Retinal pigment epithelial cell (primary cell): Measurements from ENCODE around the gene SPRR4.
"Not testable (repeated sequence)": the region's sequence is repeated elsewhere in the genome, so short reads cannot be mapped to it uniquely, and the experiment has no call there.

Source experiments
- DNase-seq: peaks from one replicate; pipeline ENCODE4 v3.0.0-alpha.2; 2010; ENCODE audit warnings: low read depth
- H3K4me3 ChIP-seq: 2 replicates; pipeline ENCODE4 v1.5.1; 2011; ENCODE audit warnings: mild to moderate bottlenecking, low read length, control low read depth, moderate library complexity
- CTCF ChIP-seq: conservative IDR thresholded peaks from 2 replicates; pipeline ENCODE4 v1.5.1; 2011; ENCODE audit warnings: low read depth, low read length, control low read depth, inconsistent platforms

SPRR4 gene

GRCh38 chr1:153001382-153001781 is 30.9 kb downstream of the SPRR4 start, which contains the start of gene SPRR3:
Gene SPRR3, plus strand, starts transcription at chr1:153001749. Its CDS starts 1,272 bp downstream, at chr1:153003021.
- DNase-seq = no peak
- no peak within 1 kb of the TSS for H3K4me3 ChIP-seq
- TF ChIP-seq CTCF = no peak

GRCh38 chr1:153011235-153011758 is 40.8 kb downstream of the SPRR4 start:
- not testable (repeated sequence) for H3K4me3 ChIP-seq, DNase-seq

GRCh38 chr1:153021829-153022228 is 51.4 kb downstream of the SPRR4 start:
- H3K4me3 ChIP-seq, DNase-seq: not testable (repeated sequence)
